GM23338 (cell line): ENCODE results near the gene KCNT1. TPM values are rescaled to one million over a fixed set of nuclear protein-coding genes. Genes with fewer than 3 reads are reported as not detected.
A peak's percentile ranks its signal among the peaks of the same experiment; 100 is the strongest.

Source experiments
- ATAC-seq: fragments of 200-7000 bp; cut with Tn5 transposase; 3 replicates; pipeline ENCODE4 v1.9.1; 2020
- DNase-seq: peaks from one replicate; pipeline ENCODE4 v3.0.0-alpha.2; 2015; ENCODE audit warnings: low spot score
- H2AFZ ChIP-seq: fragments of 200-600 bp; sonication (generic); 2 replicates; pipeline ENCODE4 v1.8.0; 2016; ENCODE audit warnings: antibody characterized with exemption, mild to moderate bottlenecking, moderate library complexity
- H3F3A ChIP-seq: fragments of 200-600 bp; sonication (generic); replicated peaks from 2 replicates; pipeline ENCODE4 v1.8.0; 2017; ENCODE audit warnings: antibody characterized with exemption, mixed run types, low read depth
- H3K27ac ChIP-seq: fragments of 200-600 bp; sonication (generic); 2 replicates; pipeline ENCODE4 v1.6.1; 2016; ENCODE audit warnings: low read depth
- H3K27me3 ChIP-seq: fragments of 200-600 bp; sonication (generic); 2 replicates; pipeline ENCODE4 v1.8.0; 2016; ENCODE audit warnings: mild to moderate bottlenecking, mixed run types, moderate library complexity; ENCODE audit not compliant: insufficient read depth
- H3K36me3 ChIP-seq: fragments of 200-600 bp; sonication (generic); 2 replicates; pipeline ENCODE4 v1.8.0; 2016; ENCODE audit warnings: mild to moderate bottlenecking; ENCODE audit not compliant: insufficient read depth
- H3K4me1 ChIP-seq: fragments of 200-600 bp; sonication (generic); 2 replicates; pipeline ENCODE4 v1.8.0; 2016; ENCODE audit warnings: mild to moderate bottlenecking, moderate library complexity; ENCODE audit not compliant: insufficient read depth
- H3K4me2 ChIP-seq: fragments of 200-600 bp; sonication (generic); 2 replicates; pipeline ENCODE4 v1.7.1; 2017; ENCODE audit warnings: mixed run types
- H3K4me3 ChIP-seq: fragments of 200-600 bp; sonication (generic); 2 replicates; pipeline ENCODE4 v1.6.1; 2016; ENCODE audit warnings: mixed run types
- H3K79me2 ChIP-seq: fragments of 200-600 bp; sonication (generic); replicated peaks from 2 replicates; pipeline ENCODE4 v1.8.0; 2017; ENCODE audit warnings: mild to moderate bottlenecking; ENCODE audit not compliant: insufficient read depth
- H3K9me2 ChIP-seq: fragments of 200-600 bp; sonication (generic); 2 replicates; pipeline ENCODE4 v1.8.0; 2017; ENCODE audit not compliant: insufficient read depth
- H4K20me1 ChIP-seq: fragments of 200-600 bp; sonication (generic); replicated peaks from 2 replicates; pipeline ENCODE4 v1.8.0; 2017; ENCODE audit warnings: mild to moderate bottlenecking; ENCODE audit not compliant: insufficient read depth
- H3K27ac Mint-ChIP-seq: 2 replicates; pipeline ENCODE4 v1.8.0; 2020; ENCODE audit warnings: inconsistent platforms, mild to moderate bottlenecking, moderate library complexity, mixed read lengths
- H3K27me3 Mint-ChIP-seq: 3 replicates; pipeline ENCODE4 v1.8.0; 2022; ENCODE audit warnings: low read depth, mild to moderate bottlenecking, moderate library complexity, mixed read lengths, inconsistent platforms; ENCODE audit not compliant: insufficient read depth, poor library complexity
- H3K36me3 Mint-ChIP-seq: 3 replicates; pipeline ENCODE4 v1.8.0; 2021; ENCODE audit warnings: low read depth, mild to moderate bottlenecking, inconsistent platforms, moderate library complexity, mixed read lengths
- H3K4me1 Mint-ChIP-seq: 3 replicates; pipeline ENCODE4 v1.8.0; 2020; ENCODE audit warnings: mild to moderate bottlenecking, inconsistent platforms, mixed read lengths
- H3K4me3 Mint-ChIP-seq: 3 replicates; pipeline ENCODE4 v1.8.0; 2021; ENCODE audit warnings: moderate library complexity, mild to moderate bottlenecking, inconsistent platforms, mixed read lengths
- H3K9me3 Mint-ChIP-seq: 3 replicates; pipeline ENCODE4 v1.8.0; 2020; ENCODE audit warnings: moderate library complexity, mild to moderate bottlenecking, inconsistent platforms, mixed read lengths
- CREB1 ChIP-seq: fragments of 250-450 bp; sonication (Bioruptor Pico); IDR thresholded peaks from 2 replicates; pipeline ENCODE4 v1.5.0; 2020; ENCODE audit warnings: low read depth, mild to moderate bottlenecking, moderate library complexity
- EZH2 ChIP-seq: fragments of 200-600 bp; sonication (generic); IDR thresholded peaks from one replicate; pipeline ENCODE4 v1.8.0; 2017; ENCODE audit warnings: antibody characterized with exemption, mild to moderate bottlenecking, low read depth; ENCODE audit not compliant: unreplicated experiment
- EZH2phosphoT487 ChIP-seq: fragments of 200-600 bp; sonication (generic); IDR thresholded peaks from one replicate; pipeline ENCODE4 v1.8.1; 2018; ENCODE audit warnings: antibody characterized with exemption; ENCODE audit not compliant: unreplicated experiment
- JUNB ChIP-seq: IDR thresholded peaks from one replicate; pipeline ENCODE4 v1.6.1; 2016; ENCODE audit warnings: antibody characterized with exemption; ENCODE audit not compliant: unreplicated experiment
- NANOG ChIP-seq: IDR thresholded peaks from 2 replicates; pipeline ENCODE4 v1.6.1; 2016; ENCODE audit warnings: antibody characterized with exemption, borderline replicate concordance
- POLR2AphosphoS5 ChIP-seq: IDR thresholded peaks from 2 replicates; pipeline ENCODE4 v1.6.1; 2016; ENCODE audit warnings: antibody characterized with exemption, low read depth
- REST ChIP-seq: IDR thresholded peaks from one replicate; pipeline ENCODE4 v1.6.1; 2018; ENCODE audit warnings: antibody characterized with exemption; ENCODE audit not compliant: unreplicated experiment
- STAT1 ChIP-seq: IDR thresholded peaks from one replicate; pipeline ENCODE4 v1.6.1; 2016; ENCODE audit warnings: antibody characterized with exemption; ENCODE audit not compliant: unreplicated experiment
- ZNF114 ChIP-seq: fragments of 250-450 bp; sonication (Bioruptor Pico); IDR thresholded peaks from 2 replicates; pipeline ENCODE4 v1.5.0; 2020; ENCODE audit warnings: mild to moderate bottlenecking, moderate library complexity
- ZNF331 ChIP-seq: fragments of 250-450 bp; sonication (Bioruptor Pico); IDR thresholded peaks from 2 replicates; pipeline ENCODE4 v1.5.0; 2020; ENCODE audit warnings: low read depth, mild to moderate bottlenecking, moderate library complexity
- polyA plus RNA-seq: library from polyadenylated mRNA; unstranded; fragments of >200 nt; fragmentation: Nextera tagmentation; extraction: Ambion mirVana; gene quantifications from 2 replicates; pipeline ENCODE4 v1.2.1, GENCODE V29; 2016
- total RNA-seq: library from RNA; depleted of rRNA; stranded (reverse); fragments of >200 nt; shearing (Covaris generic); gene quantifications from 2 replicates; pipeline ENCODE4 v1.2.3, GENCODE V29; 2014
- TF ChIP-seq, protein P1 (sequence below), 2 experiments: fragments of 200-600 bp in 1 of 2; sonication (generic) in 1 of 2; conservative IDR thresholded peaks; 2 replicates each; pipeline versions ENCODE4 v1.5.1 to v1.6.1; 2016 to 2017; ENCODE audit warnings: antibody characterized with exemption in 2 of 2, low read depth in 2 of 2, mild to moderate bottlenecking in 2 of 2, moderate library complexity in 1 of 2
- TF ChIP-seq, protein P2 (sequence below): IDR thresholded peaks from 2 replicates; pipeline ENCODE4 v1.6.1; 2016; ENCODE audit warnings: antibody characterized with exemption
- TF ChIP-seq, protein P3 (sequence below): fragments of 250-450 bp; sonication (Bioruptor Pico); IDR thresholded peaks from 2 replicates; pipeline ENCODE4 v1.5.0; 2020; ENCODE audit warnings: mild to moderate bottlenecking, moderate library complexity

KCNT1 gene
- total and polyA plus RNA-seq, 2 experiments from 2014 or later = 0.05 to 0.28 TPM

- Histone ChIP-seq H2AFZ (peak overlapping the region; percentile 74; the same call in 1 of the 2 replicates), H3K4me2 (peak overlapping the region; percentile 79)
Observed at GRCh38 chr9:135701067-135701958, 672 bp upstream of the KCNT1 start.

More at GRCh38 chr9:135701067-135701958, 672 bp upstream of the KCNT1 start:
- no peaks in the 10 kb centered on the region for H3K9me2 ChIP-seq
- no peak overlapping the region for H3K27ac Mint-ChIP-seq
- H3K4me3 ChIP-seq = peak overlapping the region; percentile 53; the same call in 1 of the 2 replicates
- H3K9me3 Mint-ChIP-seq = no peaks in the 10 kb centered on the region
- H3K4me3 Mint-ChIP-seq = peak overlapping the region; percentile 26; the same call in 1 of the 3 replicates
- H3K27me3 ChIP-seq = 0 out of 2 replicates have a peak, but pooled peaks cover 3% of the 10 kb centered on the region
- no peaks in the 10 kb centered on the region for H3K79me2 ChIP-seq
- ATAC-seq (peak; percentile 39), DNase-seq (no peak)
- no peak overlapping the region for H3K27ac ChIP-seq
- peaks cover 19% of the 10 kb centered on the region for H3K27me3 Mint-ChIP-seq
- H4K20me1 ChIP-seq = no peaks in the 10 kb centered on the region
- H3K4me1 ChIP-seq = no peaks in the 10 kb centered on the region
- no peaks in the 10 kb centered on the region for H3K36me3 Mint-ChIP-seq
- H3K4me1 Mint-ChIP-seq = peaks cover 3% of the 10 kb centered on the region; the same call in 2 of the 3 replicates
- H3K36me3 ChIP-seq = no peaks in the 10 kb centered on the region
- no peaks in the 10 kb centered on the region for H3F3A ChIP-seq
- TF ChIP-seq ZNF331 (no peak), REST (no peak), STAT1 (no peak), NANOG (no peak), EZH2 (no peak), ZNF114 (no peak), CREB1 (CRISPR knock-in tag) (no peak), EZH2phosphoT487 (no peak), POLR2AphosphoS5 (no peak), JUNB (no peak)
- TF ChIP-seq, protein P1, sequence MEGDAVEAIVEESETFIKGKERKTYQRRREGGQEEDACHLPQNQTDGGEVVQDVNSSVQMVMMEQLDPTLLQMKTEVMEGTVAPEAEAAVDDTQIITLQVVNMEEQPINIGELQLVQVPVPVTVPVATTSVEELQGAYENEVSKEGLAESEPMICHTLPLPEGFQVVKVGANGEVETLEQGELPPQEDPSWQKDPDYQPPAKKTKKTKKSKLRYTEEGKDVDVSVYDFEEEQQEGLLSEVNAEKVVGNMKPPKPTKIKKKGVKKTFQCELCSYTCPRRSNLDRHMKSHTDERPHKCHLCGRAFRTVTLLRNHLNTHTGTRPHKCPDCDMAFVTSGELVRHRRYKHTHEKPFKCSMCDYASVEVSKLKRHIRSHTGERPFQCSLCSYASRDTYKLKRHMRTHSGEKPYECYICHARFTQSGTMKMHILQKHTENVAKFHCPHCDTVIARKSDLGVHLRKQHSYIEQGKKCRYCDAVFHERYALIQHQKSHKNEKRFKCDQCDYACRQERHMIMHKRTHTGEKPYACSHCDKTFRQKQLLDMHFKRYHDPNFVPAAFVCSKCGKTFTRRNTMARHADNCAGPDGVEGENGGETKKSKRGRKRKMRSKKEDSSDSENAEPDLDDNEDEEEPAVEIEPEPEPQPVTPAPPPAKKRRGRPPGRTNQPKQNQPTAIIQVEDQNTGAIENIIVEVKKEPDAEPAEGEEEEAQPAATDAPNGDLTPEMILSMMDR (conservative IDR thresholded peaks at IDR 0.05; ENCODE audit: low read depth in 2 of 2) = no peak
- TF ChIP-seq, protein P2, sequence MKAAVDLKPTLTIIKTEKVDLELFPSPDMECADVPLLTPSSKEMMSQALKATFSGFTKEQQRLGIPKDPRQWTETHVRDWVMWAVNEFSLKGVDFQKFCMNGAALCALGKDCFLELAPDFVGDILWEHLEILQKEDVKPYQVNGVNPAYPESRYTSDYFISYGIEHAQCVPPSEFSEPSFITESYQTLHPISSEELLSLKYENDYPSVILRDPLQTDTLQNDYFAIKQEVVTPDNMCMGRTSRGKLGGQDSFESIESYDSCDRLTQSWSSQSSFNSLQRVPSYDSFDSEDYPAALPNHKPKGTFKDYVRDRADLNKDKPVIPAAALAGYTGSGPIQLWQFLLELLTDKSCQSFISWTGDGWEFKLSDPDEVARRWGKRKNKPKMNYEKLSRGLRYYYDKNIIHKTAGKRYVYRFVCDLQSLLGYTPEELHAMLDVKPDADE = no peak
- TF ChIP-seq, protein P3, sequence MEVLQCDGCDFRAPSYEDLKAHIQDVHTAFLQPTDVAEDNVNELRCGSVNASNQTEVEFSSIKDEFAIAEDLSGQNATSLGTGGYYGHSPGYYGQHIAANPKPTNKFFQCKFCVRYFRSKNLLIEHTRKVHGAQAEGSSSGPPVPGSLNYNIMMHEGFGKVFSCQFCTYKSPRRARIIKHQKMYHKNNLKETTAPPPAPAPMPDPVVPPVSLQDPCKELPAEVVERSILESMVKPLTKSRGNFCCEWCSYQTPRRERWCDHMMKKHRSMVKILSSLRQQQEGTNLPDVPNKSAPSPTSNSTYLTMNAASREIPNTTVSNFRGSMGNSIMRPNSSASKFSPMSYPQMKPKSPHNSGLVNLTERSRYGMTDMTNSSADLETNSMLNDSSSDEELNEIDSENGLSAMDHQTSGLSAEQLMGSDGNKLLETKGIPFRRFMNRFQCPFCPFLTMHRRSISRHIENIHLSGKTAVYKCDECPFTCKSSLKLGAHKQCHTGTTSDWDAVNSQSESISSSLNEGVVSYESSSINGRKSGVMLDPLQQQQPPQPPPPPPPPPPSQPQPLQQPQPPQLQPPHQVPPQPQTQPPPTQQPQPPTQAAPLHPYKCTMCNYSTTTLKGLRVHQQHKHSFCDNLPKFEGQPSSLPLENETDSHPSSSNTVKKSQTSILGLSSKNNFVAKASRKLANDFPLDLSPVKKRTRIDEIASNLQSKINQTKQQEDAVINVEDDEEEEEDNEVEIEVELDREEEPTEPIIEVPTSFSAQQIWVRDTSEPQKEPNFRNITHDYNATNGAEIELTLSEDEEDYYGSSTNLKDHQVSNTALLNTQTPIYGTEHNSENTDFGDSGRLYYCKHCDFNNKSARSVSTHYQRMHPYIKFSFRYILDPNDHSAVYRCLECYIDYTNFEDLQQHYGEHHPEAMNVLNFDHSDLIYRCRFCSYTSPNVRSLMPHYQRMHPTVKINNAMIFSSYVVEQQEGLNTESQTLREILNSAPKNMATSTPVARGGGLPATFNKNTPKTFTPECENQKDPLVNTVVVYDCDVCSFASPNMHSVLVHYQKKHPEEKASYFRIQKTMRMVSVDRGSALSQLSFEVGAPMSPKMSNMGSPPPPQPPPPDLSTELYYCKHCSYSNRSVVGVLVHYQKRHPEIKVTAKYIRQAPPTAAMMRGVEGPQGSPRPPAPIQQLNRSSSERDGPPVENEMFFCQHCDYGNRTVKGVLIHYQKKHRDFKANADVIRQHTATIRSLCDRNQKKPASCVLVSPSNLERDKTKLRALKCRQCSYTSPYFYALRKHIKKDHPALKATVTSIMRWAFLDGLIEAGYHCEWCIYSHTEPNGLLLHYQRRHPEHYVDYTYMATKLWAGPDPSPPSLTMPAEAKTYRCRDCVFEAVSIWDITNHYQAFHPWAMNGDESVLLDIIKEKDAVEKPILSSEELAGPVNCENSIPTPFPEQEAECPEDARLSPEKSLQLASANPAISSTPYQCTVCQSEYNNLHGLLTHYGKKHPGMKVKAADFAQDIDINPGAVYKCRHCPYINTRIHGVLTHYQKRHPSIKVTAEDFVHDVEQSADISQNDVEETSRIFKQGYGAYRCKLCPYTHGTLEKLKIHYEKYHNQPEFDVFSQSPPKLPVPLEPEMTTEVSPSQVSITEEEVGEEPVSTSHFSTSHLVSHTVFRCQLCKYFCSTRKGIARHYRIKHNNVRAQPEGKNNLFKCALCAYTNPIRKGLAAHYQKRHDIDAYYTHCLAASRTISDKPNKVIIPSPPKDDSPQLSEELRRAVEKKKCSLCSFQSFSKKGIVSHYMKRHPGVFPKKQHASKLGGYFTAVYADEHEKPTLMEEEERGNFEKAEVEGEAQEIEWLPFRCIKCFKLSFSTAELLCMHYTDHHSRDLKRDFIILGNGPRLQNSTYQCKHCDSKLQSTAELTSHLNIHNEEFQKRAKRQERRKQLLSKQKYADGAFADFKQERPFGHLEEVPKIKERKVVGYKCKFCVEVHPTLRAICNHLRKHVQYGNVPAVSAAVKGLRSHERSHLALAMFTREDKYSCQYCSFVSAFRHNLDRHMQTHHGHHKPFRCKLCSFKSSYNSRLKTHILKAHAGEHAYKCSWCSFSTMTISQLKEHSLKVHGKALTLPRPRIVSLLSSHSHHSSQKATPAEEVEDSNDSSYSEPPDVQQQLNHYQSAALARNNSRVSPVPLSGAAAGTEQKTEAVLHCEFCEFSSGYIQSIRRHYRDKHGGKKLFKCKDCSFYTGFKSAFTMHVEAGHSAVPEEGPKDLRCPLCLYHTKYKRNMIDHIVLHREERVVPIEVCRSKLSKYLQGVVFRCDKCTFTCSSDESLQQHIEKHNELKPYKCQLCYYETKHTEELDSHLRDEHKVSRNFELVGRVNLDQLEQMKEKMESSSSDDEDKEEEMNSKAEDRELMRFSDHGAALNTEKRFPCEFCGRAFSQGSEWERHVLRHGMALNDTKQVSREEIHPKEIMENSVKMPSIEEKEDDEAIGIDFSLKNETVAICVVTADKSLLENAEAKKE (CRISPR knock-in tag) = no peak
